ENCODE results near the gene RYR1.

- no peak for TF ChIP-seq ZNF274 (IDR thresholded peaks at IDR 0.05; ENCODE audit: low read depth, low read length)
- TF ChIP-seq YY1 (IDR thresholded peaks at IDR 0.05; ENCODE audit: insufficient read depth, insufficient read length), result no peak
Measured at GRCh38 chr19:38516802-38517201, 83.3 kb downstream of the RYR1 start.

Measured in NT2/D1 (cell line).